T-helper 1 cell treated with Interleukin-12 subunit alpha and Interleukin-12 subunit beta and Interleukin-4 antibody, amounts not matched to agents 30 μg/mL and 1 μg/mL, for 36 hours (primary cell): ENCODE results near the gene CEBPA.

Experiments used
- H3K27ac Mint-ChIP-seq: one replicate; pipeline ENCODE4 v1.8.0; 2021; ENCODE audit warnings: mild to moderate bottlenecking, mixed read lengths
- H3K27me3 Mint-ChIP-seq: one replicate; pipeline ENCODE4 v1.8.0; 2021; ENCODE audit warnings: low read depth, mixed read lengths
- H3K36me3 Mint-ChIP-seq: one replicate; pipeline ENCODE4 v1.8.0; 2021; ENCODE audit warnings: low read depth, mixed read lengths
- H3K4me1 Mint-ChIP-seq: one replicate; pipeline ENCODE4 v1.8.0; 2021; ENCODE audit warnings: low read depth, mixed read lengths
- H3K4me3 Mint-ChIP-seq: one replicate; pipeline ENCODE4 v1.8.0; 2021; ENCODE audit warnings: mild to moderate bottlenecking, moderate library complexity, mixed read lengths
- H3K9me3 Mint-ChIP-seq: one replicate; pipeline ENCODE4 v1.8.0; 2021; ENCODE audit warnings: mixed read lengths

The CEBPA gene

DNA sequence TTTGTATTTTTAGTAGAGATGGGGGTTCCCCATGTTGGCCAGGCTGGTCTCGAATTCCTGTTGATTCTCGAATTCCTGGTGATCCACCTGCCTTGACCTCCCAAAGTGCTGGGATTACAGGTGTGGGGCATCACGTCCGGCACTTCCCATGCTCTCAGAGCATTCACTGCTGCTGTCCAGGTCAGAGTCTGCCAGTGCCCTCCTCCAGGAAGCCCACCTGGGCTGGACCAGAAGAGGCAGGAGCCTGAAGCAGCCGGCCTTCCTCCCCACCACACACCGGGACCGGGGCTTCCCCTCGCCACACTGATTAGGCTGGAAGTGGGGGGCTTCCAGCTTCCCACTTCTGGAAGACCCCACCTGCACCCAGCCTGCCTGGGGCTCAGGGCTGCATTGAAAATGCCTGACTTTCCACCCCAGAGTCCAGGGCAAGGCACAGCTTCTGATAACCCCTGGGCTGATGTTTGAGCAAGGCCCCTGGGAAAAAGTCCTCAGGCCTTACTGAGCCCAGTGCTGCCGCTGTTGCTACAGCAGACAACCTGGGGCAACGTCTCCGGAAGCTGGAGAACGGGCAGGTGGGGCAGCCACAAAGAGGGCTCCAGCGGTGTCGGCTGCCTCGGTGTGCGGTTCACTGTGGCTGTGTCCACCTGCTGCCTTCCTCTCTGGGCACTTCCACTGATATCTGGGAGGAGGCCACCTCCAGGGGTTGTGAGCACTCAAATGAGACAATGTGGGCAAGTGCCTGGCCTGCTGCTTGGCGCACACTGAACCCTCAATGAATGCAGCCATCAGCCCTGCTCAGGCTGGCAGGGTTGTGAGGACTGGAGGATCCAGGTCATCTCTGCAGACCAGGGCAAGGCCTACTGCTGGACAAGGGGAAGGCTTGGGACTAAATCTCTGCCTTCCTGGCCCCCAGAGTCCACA is 22.6 kb downstream of the CEBPA start:
- H3K4me1 Mint-ChIP-seq: peaks cover 8% of the 10 kb centered on the region
- peak overlapping the region; percentile 61 for H3K4me3 Mint-ChIP-seq
- H3K27ac Mint-ChIP-seq: peak overlapping the region; percentile 74
- peaks cover 3% of the 10 kb centered on the region for H3K36me3 Mint-ChIP-seq
- H3K9me3 Mint-ChIP-seq: no peaks in the 10 kb centered on the region
- H3K27me3 Mint-ChIP-seq: peaks cover 4% of the 10 kb centered on the region

DNA sequence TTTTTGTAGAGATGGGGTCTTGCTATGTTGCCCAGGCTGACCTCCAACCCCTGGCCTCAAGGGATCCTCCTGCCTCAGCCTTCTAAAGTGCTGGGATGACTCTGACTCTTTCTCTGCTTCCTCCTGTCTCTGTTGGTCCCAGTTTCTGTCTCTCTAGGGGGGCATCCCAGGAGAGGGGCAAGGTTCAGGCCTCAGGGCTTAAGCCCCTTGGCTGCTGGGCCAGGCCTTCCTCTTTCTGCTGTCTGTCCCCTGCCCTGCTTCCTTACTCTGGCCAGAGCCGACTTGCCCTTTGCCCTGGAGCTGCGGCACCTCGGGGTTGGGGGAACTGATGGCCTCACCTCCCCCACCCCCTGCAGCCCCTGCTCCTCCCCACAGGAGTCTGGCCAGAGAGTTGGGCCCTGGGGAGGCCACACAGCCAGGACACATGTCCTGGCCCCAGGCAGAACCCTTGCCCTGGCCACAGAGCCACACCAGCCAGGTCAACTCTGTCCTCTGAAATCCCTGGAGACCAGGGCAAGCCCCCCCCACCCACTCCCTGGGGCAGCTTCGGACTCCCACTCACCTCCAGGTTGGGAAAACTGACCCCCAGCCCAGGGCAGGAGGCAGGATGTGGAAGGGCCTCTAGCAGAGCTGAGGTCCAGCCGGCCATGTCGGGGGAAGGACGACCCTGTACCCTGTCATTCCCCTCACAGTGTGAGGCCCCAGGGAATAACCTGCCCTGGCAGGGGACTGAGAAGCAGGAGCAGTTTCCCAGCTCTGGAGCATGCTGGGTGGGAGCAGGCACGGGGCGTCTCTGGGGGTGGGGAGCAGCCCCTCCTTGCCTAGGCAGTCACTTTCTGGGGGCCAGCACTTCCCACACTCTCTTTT is 23.7 kb downstream of the CEBPA start:
- peaks cover 3% of the 10 kb centered on the region for H3K36me3 Mint-ChIP-seq
- no peak overlapping the region for H3K4me3 Mint-ChIP-seq
- H3K9me3 Mint-ChIP-seq: no peaks in the 10 kb centered on the region
- peaks cover 4% of the 10 kb centered on the region for H3K27me3 Mint-ChIP-seq
- peaks cover 12% of the 10 kb centered on the region for H3K4me1 Mint-ChIP-seq
- no peak overlapping the region for H3K27ac Mint-ChIP-seq

DNA sequence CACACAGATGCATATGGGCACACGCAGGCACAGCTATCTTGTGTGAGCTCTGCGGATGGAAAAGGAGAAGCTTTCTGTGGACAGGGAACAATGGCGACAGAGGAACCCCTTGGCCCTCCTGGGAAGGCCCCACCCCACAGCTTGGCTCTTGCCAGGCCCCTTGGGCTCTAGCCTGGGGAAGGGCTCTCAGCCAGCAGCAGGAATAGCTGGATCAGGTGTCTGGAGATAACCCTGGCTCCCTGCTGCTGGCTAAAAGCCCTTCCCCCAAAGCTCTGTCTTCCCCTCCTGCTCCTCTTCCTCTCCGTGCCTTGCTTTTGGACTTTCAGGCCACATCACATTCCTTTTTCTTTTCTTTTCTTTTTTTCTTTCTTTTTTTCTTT is 24.3 kb downstream of the CEBPA start:
- Mint-ChIP-seq H3K36me3 (peaks cover 3% of the 10 kb centered on the region), H3K27ac (no peak overlapping the region), H3K4me3 (no peak overlapping the region), H3K4me1 (peaks cover 12% of the 10 kb centered on the region), H3K27me3 (peaks cover 4% of the 10 kb centered on the region), H3K9me3 (no peaks in the 10 kb centered on the region)

DNA sequence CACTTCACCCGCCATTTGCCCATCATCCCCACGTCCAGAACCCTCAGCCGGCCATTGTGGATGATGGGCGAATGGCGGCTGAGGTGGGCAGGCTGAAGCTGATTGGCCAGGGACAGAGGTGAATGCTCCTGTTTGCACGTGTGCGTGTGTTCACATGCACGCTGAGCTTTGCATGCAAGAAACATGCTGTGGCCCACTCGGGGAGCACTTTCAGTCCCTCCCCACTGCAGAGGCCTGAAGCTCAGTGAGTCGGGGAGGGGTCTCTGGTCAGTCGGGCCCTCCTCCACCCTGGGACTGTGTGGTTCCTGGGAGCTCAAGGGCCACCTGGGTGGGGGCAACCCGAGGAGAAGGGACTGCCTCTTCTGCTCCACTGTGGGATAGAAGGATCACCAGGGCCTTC is 24.9 kb downstream of the CEBPA start:
- no peaks in the 10 kb centered on the region for H3K9me3 Mint-ChIP-seq
- peaks cover 3% of the 10 kb centered on the region for H3K36me3 Mint-ChIP-seq
- H3K27ac Mint-ChIP-seq: no peak overlapping the region
- H3K4me1 Mint-ChIP-seq: peaks cover 12% of the 10 kb centered on the region
- no peak overlapping the region for H3K4me3 Mint-ChIP-seq
- peaks cover 4% of the 10 kb centered on the region for H3K27me3 Mint-ChIP-seq

DNA sequence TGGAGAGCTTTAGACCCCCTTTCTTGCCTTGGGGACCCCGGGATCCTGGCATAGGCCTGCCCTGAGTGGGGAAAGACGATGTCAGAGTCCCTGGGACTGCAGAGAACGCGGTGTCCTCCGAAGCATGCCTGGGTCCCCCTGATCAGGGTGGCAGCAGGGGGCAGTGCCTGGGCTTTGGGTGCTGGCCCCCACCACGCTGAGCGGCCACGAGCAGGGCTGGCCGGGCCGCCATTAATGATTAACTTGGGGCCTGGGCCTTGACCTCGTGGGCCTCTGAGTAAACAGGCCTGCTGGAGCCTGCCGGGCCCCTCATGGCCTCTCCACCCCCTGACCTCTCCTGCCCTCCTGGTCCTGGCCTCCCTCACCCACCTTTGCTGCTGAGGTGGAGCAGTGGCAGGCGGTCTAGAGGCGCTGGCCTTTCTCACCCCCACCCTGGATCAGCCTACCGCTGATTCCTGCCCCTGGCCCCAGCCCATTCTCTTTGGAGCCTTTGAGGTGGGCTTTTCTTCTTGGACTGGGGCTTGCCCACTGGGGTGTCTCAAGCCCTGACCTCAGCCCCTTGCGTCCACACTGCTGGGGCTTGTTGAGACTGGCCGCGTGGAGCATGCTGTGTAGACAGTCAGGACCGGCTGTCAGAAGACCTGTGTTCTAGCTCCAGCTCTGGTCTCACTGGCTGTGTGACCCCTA is 26.3 kb downstream of the CEBPA start:
- H3K36me3 Mint-ChIP-seq: peaks cover 3% of the 10 kb centered on the region
- peaks cover 12% of the 10 kb centered on the region for H3K4me1 Mint-ChIP-seq
- H3K9me3 Mint-ChIP-seq: no peaks in the 10 kb centered on the region
- no peak overlapping the region for H3K4me3 Mint-ChIP-seq
- no peak overlapping the region for H3K27ac Mint-ChIP-seq
- peaks cover 4% of the 10 kb centered on the region for H3K27me3 Mint-ChIP-seq

DNA sequence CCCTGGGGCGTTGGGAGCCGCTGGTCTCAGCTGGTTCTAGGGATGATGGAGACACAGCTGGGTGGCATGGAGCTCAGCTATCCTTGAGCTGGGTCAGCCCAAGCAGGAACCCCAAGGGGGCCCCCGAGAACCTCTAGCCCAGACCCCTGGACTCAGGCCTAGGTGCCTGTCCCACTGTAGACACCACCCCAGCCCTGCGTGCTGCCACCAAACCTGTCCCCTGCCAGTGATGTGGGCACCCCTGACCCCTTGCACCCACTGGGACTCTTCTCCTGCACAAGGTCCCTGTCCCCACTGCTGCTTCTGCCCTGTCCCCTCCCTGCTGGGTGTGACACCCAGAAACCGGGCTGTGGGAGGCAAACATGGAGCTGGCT is 26.8 kb downstream of the CEBPA start:
- Mint-ChIP-seq H3K4me3 (no peak overlapping the region), H3K9me3 (no peaks in the 10 kb centered on the region), H3K4me1 (peaks cover 11% of the 10 kb centered on the region), H3K27me3 (peaks cover 4% of the 10 kb centered on the region), H3K27ac (no peak overlapping the region), H3K36me3 (peaks cover 3% of the 10 kb centered on the region)

DNA sequence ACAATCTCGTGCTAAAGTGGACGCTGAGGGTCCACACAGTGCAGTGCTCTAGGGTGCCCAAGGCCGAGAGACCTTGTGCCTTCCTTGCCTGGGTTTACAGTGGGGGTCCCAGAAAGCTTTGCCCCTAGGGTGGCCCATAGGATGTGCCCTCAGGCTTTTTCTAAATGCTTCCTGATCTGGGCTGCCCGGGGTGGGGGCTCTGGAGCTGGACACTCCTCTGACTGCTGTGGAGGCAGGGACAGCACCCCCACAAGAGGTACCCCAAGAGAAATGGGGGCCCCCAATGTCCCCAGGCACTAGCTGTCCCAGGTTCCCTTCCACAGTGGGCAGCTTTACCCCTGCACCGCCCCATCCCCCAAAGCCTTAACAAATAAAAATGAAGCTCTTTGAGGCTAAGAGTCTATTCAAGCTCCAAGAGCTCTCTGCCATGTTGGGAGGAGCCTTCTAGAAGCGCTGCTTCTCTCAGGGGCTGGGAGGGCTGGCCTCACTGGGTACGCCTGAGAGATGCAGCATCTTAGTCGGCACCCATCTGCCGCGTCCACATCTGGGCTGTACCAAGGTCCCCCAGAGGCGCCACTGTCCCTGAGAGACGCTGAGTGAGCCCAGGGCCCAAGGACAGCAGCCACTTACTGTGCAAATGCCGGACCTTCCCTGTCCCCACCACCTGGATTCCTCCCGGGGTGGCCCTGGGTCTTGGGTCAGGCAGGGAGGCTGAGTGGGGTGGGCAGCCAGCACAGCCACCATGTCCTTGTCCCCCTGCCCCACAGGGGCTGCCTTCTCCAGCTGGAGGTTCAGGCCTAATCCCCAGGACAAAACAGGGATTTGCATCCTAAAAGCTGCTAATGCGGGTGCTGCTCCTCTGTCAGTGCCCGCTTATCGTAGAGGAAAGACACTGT is 27.4 kb downstream of the CEBPA start:
- H3K27me3 Mint-ChIP-seq: no peaks in the 10 kb centered on the region
- no peak overlapping the region for H3K4me3 Mint-ChIP-seq
- H3K9me3 Mint-ChIP-seq: no peaks in the 10 kb centered on the region
- peaks cover 4% of the 10 kb centered on the region for H3K4me1 Mint-ChIP-seq
- H3K27ac Mint-ChIP-seq: no peak overlapping the region
- H3K36me3 Mint-ChIP-seq: no peaks in the 10 kb centered on the region

DNA sequence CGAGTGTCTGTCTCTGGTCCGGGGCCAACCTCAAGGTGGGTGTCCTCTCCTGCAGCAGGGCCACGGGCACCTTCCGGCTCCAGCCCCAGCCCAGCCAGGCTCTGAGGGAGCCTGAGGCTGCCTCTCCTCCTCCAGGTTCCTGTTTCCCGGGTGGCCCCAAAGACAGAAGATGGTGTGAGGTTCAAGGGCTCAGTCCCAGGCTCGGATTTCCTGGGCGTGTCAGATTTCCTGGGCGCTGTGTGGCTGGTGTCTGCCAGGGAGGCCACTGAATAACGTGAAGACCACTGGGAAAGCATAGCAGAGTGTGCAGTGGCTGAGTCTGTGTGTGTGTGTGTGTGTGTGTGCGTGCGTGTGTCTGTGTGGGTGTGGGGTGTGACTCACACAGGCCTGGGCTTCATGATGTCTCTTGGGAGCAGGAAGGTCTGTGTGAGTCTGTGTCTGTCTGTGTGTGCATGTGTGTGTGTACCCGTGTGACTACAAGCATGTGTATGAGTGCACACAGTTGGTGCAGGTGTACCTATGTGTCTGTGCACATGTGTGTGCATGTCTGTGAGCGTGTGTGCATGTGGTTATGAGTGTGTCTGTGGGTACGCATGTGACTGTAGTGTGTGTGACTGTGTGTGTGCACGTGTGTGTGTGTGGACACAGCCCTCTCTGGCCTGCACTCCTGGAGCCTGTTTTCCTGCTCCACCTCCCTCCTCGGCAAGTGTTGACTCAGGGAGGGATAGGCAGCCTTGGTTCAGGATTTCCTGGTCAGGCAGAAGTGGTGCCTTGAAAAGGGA is 28.3 kb downstream of the CEBPA start:
- no peaks in the 10 kb centered on the region for H3K36me3 Mint-ChIP-seq
- no peak overlapping the region for H3K4me3 Mint-ChIP-seq
- H3K4me1 Mint-ChIP-seq: peaks cover 4% of the 10 kb centered on the region
- H3K27me3 Mint-ChIP-seq: no peaks in the 10 kb centered on the region
- H3K27ac Mint-ChIP-seq: peak overlapping the region; percentile 7
- no peaks in the 10 kb centered on the region for H3K9me3 Mint-ChIP-seq

DNA sequence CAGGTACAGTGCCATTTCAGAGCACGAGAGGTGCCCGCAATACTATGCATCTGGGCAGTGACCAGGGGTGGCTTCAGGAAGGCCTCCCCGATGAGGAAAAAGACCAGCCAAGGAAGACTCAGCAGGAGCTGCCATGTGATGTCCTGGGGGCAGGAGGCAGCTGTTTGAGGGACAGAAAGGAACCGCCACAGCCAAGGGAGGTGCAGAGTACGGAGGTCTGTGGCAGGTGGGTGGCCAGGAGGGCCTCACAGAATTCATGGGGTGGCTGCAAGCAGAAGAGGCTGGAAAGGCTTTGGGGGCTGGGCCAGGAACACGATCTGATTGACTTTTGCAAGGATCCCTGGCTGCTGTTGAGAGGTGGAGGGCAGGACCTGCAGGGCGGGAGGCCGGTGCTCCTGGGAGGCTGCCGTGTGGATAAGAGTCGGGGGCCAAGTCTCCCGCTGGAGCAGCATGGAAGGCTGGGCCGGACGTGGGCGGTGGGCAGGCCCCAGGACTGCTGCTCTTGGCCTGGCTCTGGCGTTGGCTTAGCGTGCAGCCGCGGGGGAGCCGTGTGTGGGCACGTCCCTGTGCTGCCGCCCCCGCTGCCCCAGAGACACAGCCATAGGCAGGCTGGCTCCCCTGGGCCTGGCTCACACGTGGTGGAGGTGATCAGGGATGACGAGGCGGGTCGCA is 29.1 kb downstream of the CEBPA start:
- no peak overlapping the region for H3K4me3 Mint-ChIP-seq
- H3K9me3 Mint-ChIP-seq: no peaks in the 10 kb centered on the region
- H3K27me3 Mint-ChIP-seq: no peaks in the 10 kb centered on the region
- H3K4me1 Mint-ChIP-seq: peaks cover 4% of the 10 kb centered on the region
- H3K27ac Mint-ChIP-seq: peak overlapping the region; percentile 45
- no peaks in the 10 kb centered on the region for H3K36me3 Mint-ChIP-seq

DNA sequence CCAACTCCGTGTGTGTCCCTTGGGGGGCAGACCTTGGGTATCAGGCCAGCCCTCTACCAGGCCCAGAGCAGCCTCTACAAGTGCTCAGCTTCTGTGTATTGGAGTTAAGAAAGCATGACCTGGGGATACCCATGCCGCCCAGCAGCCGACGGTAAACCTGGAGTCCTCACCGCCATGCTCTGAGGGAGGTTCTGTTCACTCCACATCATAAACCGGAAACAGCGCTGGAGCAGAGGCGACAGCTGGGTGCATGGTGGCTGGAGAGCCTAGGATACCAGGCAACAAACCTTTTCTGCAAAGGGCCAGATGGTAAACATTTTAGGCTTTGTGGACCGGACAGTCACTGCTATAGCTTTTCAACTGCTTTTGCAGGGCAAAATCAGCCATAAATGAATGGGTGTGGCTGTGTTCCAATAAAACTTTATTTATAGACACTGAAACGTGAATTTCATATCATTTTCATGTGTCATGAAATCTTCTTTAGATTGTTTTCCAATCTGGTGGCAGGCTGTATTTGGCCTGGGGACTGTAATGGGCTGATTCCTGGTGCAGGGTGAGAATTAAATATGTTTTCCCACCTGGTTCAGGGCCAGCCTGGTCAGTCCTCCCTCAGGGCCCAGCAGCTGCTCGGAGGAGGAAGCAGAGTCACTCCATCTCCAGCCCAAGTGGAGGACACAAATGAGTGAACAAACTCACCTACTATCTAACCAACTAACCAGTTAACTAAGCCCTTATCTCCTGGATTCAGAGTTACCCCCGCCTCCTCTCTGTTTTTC is 30.9 kb downstream of the CEBPA start:
- Mint-ChIP-seq H3K9me3 (no peaks in the 10 kb centered on the region), H3K4me1 (peaks cover 4% of the 10 kb centered on the region), H3K27me3 (no peaks in the 10 kb centered on the region), H3K4me3 (no peak overlapping the region), H3K27ac (no peak overlapping the region), H3K36me3 (no peaks in the 10 kb centered on the region)

DNA sequence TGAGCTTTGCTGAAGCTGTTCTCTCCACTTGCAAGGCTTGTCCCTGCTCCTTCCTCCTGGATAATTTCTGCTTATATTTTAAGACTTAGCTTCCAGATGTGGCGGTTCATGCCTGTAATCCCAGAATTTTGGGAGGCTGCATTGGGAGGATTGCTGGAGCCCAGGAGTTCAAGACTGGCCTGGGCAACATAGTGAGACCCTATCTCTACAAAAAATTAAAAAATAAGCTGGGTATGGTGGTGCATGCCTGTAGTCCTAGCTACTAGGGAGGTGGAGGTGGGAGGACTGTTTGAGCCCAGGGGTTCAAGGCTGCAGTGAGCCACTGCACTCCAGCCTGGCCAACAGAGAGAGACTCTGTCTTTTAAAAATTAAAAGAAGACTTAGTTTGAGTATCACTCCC is 31.6 kb downstream of the CEBPA start:
- Mint-ChIP-seq H3K36me3 (no peaks in the 10 kb centered on the region), H3K27ac (no peak overlapping the region), H3K27me3 (no peaks in the 10 kb centered on the region), H3K4me1 (peaks cover 4% of the 10 kb centered on the region), H3K9me3 (no peaks in the 10 kb centered on the region), H3K4me3 (no peak overlapping the region)

DNA sequence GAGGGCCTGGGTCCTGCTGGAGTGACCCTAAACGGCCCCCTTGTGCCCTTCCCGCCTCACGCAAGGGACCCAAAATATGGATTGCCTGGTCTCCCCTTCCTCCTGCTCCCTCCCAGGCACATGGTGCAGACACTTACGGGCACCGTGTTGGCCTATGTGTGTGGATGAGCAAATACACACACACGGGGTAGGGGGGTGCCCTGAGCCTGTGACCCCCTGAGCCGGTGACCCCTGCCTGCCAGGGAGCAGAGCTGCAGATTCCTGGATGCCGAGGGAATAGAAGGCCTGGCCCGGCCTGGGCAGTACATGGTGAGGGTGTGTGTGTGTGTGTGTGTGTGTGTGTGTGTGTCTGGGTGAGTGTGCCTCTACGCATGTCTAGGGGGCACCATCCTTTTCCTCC is 33.3 kb downstream of the CEBPA start:
- Mint-ChIP-seq H3K27me3 (no peaks in the 10 kb centered on the region), H3K36me3 (no peaks in the 10 kb centered on the region), H3K27ac (no peak overlapping the region), H3K9me3 (no peaks in the 10 kb centered on the region), H3K4me1 (peaks cover 2% of the 10 kb centered on the region), H3K4me3 (no peak overlapping the region)
